RPMI8226 (cell line): Measurements from ENCODE around the gene SPP1.
"Not testable (repeated sequence)": the region's sequence is repeated elsewhere in the genome, so short reads cannot be mapped to it uniquely, and the experiment has no call there.

ENCODE experiments used
- DNase-seq: peaks from one replicate; pipeline ENCODE4 v3.0.0-alpha.2; 2015

The SPP1 gene

GRCh38 chr4:87995435-87995834 lies 19.9 kb downstream of the SPP1 start:
- DNase-seq: no peak

- DNase-seq: not testable (repeated sequence)
These were observed 23.7 kb downstream of the SPP1 start for GRCh38 chr4:87999191-87999691.

GRCh38 chr4:88001871-88002270 lies 26.4 kb downstream of the SPP1 start:
- DNase-seq: no peak

GRCh38 chr4:88002786-88003185 lies 27.3 kb downstream of the SPP1 start:
- no peak for DNase-seq

DNA sequence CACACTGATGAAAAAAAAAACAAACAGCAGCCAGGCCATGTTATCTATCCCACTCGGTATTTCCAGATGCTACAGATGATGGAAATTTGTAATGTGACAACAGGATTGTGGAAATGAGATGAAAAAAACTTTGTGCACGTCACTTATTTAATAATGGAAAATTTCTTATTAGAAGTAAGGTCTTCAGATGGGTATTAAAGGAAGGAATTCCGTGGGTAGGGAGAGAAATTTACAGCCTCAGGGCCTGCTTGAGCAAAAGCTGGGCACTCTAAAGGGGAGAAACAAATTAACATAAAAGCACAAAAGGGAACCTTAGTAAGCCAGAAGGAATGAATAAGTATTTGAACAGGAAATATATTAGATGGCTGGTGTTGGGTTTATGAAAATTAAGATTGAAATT lies 27.7 kb downstream of the SPP1 start:
- DNase-seq: no peak

DNA sequence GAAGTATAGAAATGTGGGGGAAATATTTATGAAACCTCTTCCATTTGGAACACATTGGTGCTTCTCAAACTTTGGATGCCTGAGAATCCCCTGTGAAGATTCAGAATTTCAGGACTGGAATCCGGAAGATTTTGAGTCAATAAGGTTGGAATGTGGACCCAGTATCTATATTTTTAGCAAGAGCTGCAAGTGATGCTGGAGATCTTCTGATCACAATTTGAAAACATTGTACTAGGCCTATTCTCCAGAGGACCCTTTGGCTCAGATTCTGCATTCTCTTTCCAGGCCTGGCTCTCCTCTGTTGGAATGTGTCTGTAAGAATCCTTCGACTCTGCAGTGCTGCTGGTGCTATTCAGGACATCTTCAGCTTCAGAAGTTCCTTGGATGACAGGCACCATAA lies 29.6 kb downstream of the SPP1 start:
- no peak for DNase-seq

DNA sequence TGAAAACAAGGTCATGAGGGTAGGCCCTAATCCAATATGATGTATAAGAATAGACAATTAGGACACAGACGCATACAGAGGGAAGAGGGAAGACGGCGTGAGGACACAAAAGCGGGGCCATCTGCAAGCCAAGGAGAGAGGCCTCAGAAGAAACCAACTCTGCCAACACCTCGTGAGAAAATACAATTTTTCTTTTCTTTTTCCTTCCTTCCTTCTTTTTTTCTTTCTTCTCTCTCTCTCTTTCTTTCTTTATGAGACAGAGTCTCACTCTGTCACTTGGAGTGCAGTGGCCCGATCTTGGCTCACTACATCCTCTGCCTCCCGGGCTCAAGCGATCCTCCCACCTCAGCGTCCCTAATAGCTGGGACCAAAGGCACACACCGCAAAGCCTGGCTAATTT lies 30.4 kb downstream of the SPP1 start:
- DNase-seq: no peak

GRCh38 chr4:88006956-88007303 lies 31.4 kb downstream of the SPP1 start:
- no peak for DNase-seq

DNA sequence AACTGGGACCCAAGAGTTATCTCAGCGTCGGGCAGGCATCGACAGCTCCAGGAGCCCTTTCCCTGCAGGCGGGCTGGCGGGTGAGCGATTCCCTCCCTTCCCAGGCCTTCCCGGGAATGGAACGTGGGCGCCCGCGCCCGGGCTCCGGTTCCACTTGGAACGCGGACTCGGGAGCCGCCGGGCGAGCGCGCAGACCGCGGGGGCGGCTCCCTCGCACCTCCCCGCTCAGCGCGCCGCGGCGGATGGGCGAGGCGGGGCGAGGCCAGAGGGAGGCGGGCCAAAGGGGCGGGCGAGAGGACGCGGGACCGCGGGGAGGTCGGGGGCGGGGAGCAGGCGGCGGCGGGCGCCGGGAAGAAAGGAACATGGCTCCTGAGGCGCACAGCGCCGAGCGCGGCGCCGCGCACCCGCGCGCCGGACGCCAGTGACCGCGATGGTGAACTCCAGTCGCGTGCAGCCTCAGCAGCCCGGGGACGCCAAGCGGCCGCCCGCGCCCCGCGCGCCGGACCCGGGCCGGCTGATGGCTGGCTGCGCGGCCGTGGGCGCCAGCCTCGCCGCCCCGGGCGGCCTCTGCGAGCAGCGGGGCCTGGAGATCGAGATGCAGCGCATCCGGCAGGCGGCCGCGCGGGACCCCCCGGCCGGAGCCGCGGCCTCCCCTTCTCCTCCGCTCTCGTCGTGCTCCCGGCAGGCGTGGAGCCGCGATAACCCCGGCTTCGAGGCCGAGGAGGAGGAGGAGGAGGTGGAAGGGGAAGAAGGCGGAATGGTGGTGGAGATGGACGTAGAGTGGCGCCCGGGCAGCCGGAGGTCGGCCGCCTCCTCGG lies 32.0 kb downstream of the SPP1 start, which contains the start of gene PKD2:
Gene PKD2, plus strand, starts transcription at position 332 of the 818 bp plus-strand sequence. Its CDS starts 99 bp downstream, at position 431.
- peak; percentile 83 for DNase-seq

- DNase-seq: peak; percentile 32
These were observed 32.7 kb downstream of the SPP1 start for GRCh38 chr4:88008122-88008742.

DNA sequence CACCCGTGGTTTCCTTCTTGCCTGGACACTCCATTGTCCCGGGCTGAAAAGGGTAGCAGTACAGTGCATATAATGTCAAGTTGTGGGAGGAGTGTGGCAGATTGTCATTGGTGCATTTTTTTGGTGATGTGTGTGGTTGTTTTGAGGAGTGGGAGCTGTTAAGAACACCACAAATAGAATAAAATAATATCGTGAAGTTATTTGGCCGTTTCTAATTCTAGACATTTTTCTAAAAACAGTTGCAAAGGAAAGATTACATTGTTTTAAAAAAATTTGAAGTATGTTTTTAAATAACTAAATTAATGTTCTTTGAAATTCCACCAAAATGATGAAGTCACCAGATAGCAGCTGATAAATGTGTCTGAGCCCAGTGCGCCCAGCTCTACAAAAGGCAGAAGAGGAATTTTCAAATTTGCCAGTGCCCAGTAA lies 33.2 kb downstream of the SPP1 start:
- DNase-seq: peak; percentile 39

DNA sequence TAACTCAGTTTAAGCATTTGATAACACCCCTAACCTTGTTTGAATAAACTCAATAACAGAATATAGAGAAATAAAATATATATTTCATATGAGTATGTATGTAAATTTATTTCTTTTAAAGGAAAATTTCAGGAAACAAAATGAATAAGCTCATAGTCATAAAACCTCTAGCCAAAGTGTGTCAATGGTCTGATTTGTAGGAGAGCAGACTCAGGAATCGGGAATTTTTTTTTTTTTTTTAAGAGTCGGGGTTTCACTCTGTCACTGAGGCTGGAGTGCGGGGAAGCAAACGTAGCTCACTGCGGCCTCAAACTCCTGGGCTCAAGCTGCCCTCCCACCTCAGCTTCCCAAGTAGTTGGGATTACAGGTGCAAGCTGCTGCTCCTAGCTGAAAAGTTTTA lies 34.4 kb downstream of the SPP1 start:
- DNase-seq: peak; percentile 5

DNA sequence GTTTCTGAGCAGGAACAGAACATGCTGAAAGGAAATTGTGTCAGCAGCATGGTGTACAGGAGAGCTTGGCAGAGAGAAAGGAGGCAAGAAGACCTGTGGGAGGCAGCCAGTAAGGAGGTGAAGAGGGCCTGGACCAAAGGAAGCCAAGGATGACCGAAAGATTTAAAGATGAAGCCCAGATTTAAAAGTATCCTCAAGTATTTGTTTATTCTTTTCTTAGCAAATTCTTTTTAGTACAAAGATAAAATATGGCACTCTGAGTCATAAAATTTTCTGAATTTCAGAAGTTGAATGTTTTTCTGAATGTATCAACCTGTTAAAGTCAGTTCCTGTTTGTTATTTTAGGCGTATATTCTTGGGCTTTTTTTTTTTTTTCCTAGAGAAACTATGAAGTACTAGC lies 35.5 kb downstream of the SPP1 start:
- DNase-seq: no peak

GRCh38 chr4:88012647-88013046 lies 37.1 kb downstream of the SPP1 start:
- DNase-seq: peak; percentile 42

DNA sequence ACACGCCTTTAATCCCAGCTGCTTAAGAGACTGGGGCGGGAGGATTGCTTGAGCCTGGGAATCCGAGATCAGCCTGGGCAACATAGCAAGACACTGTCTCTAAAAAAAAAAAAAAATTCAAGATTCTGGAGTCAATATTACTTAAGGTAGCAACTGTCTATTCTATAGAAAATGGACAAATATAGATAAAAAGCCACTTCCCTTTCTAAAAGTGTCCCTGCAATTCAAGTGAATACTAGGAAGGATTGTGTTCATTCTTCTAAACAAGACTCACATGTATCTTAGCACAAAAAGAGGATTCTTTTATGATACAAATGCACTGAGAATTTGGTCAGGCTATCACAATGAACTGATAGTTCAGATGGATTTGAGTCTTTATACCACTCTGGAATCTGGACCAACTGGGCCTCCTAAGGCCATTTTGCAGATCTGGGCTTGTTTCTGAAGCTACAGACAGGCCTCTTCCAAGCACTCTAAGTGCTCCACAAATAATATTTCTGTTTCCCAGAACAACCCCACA lies 38.9 kb downstream of the SPP1 start:
- DNase-seq: no peak

DNA sequence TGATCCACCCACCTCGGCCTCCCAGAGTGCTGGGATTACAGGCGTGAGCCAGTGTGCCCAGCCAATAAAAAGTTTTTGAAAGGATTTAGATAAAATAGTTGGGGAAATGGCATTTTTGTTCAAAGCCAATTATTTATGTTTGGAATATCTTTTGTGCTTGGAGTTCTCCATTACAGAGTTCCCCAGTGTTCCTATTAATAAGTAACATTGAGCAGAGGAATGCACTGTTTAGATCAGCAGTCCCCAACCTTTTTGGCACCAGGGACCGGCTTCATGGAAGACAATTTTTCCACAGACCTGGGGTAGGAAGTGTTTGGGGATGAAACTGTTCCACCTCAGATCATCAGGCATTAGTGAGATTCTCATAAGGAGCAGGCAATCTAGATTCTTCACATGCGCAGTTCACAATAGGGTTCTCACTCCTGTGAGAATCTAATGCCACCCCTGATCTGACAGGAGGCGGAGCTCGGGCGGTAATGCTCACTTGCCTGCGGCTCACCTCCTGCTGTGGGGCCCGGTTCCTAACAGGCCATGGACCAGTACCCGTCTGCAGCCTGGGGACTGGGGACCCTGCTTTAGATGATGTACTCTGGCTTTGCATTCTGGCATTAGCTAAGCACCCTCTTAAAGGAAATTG lies 40.3 kb downstream of the SPP1 start:
- DNase-seq: no peak

- DNase-seq: no peak
These were observed 42.2 kb downstream of the SPP1 start for GRCh38 chr4:88017516-88018297.

DNA sequence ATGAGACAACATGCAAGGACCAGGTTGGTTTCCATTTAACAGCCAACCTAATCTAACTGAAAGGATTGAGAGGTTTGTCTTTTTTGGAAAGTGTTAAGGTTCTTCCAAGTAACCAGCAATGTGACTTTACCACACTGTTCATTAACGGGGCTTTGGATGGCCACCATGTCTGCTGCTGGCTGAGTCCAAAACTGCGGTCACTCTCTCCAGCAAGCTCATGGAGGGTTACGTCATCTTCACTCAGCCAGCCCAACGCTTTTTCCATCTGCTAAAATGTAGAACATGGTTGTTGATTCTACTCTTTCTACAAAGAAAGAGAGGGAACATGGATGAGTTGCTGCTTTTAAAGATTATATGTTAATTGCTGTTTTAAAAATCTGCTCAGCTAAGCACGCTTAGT lies 43.0 kb downstream of the SPP1 start:
- DNase-seq: no peak

DNA sequence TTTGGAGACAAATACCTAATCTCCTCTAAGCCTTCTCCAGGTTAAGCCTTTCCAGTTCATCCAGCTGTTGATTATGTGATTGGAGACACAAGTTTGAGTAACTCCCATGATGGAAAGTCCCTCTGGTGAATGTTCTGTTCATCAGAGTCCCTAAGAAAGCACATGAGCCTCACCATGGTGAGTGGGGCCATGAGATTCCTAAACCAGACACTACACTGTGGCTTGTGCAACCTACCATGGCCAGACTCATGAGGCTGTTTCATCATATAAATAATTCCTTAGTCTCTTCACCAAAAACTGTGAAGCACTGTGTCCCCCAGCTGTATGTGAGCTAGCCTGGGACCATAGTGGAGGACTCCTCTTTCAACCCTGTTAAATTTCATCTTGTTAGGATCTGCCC lies 46.3 kb downstream of the SPP1 start:
- DNase-seq: no peak

DNA sequence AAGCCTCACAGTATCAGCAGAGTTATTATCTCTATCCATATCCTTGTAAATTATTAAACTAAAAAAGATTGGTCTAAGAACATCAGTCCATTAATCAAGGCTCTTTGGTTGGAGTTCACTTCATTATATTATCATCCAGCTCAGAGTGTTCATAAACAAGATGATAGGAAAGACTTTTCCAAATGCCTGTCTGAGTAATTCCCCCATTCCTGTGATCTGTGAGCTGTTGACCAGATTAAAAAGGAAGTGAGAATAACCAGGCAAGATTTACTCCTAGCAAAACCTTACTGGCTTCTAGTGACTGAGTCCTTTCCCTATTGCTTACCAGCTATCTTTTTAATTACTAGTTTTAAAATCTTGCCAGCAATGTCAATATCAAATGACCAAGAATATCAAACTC lies 46.8 kb downstream of the SPP1 start:
- DNase-seq: no peak

DNA sequence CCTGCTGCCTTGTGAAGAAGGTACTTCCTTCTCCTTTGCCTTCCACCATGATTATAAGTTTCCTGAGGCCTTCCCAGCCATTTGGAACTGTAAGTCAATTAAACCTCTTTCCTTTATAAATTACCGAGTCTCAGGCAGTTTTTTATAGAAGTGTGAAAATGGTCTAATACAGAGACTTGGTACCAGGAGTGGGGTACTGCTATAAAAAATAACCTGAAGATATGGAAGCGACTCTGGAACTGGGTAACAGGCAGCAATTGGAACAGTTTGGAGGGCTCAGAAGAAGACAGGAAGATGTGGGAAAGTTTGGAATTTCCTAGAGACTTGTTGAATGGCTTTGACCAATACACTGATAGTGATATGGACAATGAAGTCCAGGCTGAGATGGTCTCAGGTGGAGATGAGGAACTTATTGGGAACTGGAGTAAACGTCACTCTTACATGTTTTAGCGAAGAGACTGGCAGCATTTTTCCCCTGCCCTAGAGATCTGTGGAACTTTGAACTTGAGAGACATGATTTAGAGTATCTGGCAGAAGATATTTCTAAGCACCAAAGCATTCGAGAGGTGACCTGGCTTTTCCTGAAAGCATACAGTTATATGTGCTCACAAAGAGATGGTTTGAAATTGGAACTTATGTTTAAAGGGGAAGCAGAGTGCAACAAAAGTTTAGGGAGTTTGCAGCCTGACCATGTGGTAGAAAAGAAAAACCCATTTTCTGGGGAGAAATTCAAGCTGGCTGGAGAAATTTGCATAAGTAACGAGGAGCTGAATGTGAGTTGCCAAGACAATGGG lies 50.6 kb downstream of the SPP1 start:
- DNase-seq: not testable (repeated sequence)
